K562 (cell line): ENCODE measurements around the gene SIRT4. TPM values are rescaled to one million over a fixed set of nuclear protein-coding genes. Genes with fewer than 3 reads are reported as not detected.

Experiments used
- CBFA2T3 ChIP-seq: fragments of 450-650 bp; IDR thresholded peaks from 2 replicates; pipeline ENCODE4 v1.6.1; 2017
- CCAR2 ChIP-seq: fragments of 200-400 bp; formaldehyde crosslinking; IDR thresholded peaks from 2 replicates; pipeline ENCODE4 v1.6.1; 2017; ENCODE audit warnings: mild to moderate bottlenecking, low read depth, low read length
- CGGBP1 ChIP-seq: fragments of 250-450 bp; sonication (Bioruptor Pico); IDR thresholded peaks from 2 replicates; pipeline ENCODE4 v1.9.0; 2021; ENCODE audit warnings: mild to moderate bottlenecking
- CHD1 ChIP-seq: fragments of 200-600 bp; sonication (generic); IDR thresholded peaks from one replicate; pipeline ENCODE4 v1.6.1; 2012; ENCODE audit warnings: mild to moderate bottlenecking, moderate library complexity, low read length, inconsistent platforms
- HDAC2 ChIP-seq: fragments of 450-650 bp; IDR thresholded peaks from 2 replicates; pipeline ENCODE4 v1.6.1; 2016; ENCODE audit warnings: mild to moderate bottlenecking
- HDAC3 ChIP-seq: fragments of 450-650 bp; IDR thresholded peaks from 2 replicates; pipeline ENCODE4 v1.6.1; 2018; ENCODE audit warnings: borderline replicate concordance, mild to moderate bottlenecking, moderate library complexity; ENCODE audit not compliant: partially characterized antibody
- PATZ1 ChIP-seq: fragments of 250-450 bp; sonication (Bioruptor Pico); IDR thresholded peaks from 2 replicates; pipeline ENCODE4 v1.5.0; 2020; ENCODE audit warnings: mild to moderate bottlenecking, borderline replicate concordance
- POLR3A ChIP-seq: IDR thresholded peaks from 2 replicates; pipeline ENCODE4 v1.6.1; 2011; ENCODE audit warnings: borderline replicate concordance, mild to moderate bottlenecking, moderate library complexity; ENCODE audit not compliant: insufficient read length, insufficient read depth; ENCODE audit errors: extremely low read depth
- PURB ChIP-seq: sonication (generic); formaldehyde crosslinking; IDR thresholded peaks from 2 replicates; pipeline ENCODE4 v1.9.0; 2021; ENCODE audit warnings: low read depth, mild to moderate bottlenecking, missing genetic modification reagents
- RAD21 ChIP-seq, 2 experiments: fragments of 250-450 bp in 1 of 2; fragments of 450-650 bp in 1 of 2; sonication (Bioruptor Pico) in 1 of 2; formaldehyde crosslinking in 1 of 2; IDR thresholded peaks in 1 of 2; conservative IDR thresholded peaks in 1 of 2; 2 replicates each; pipeline versions ENCODE4 v1.4.0 to v1.8.0; 2020 to 2022; ENCODE audit warnings: mild to moderate bottlenecking in 2 of 2, moderate library complexity in 1 of 2
- RCOR1 ChIP-seq, 2 experiments: IDR thresholded peaks; 2 replicates each; pipeline ENCODE4 v1.6.1; 2012; ENCODE audit warnings: low read depth in 2 of 2, low read length in 2 of 2, borderline replicate concordance in 1 of 2, improper control_type of control experiment in 1 of 2
- TAL1 ChIP-seq: fragments of 450-650 bp; IDR thresholded peaks from 2 replicates; pipeline ENCODE4 v1.6.1; 2016; ENCODE audit warnings: mild to moderate bottlenecking
- YBX1 ChIP-seq: fragments of 450-650 bp; IDR thresholded peaks from 2 replicates; pipeline ENCODE4 v1.7.1; 2016; ENCODE audit warnings: mild to moderate bottlenecking
- ZFP36 ChIP-seq: fragments of 150-350 bp; IDR thresholded peaks from 2 replicates; pipeline ENCODE4 v1.6.1; 2018; ENCODE audit warnings: low read length, low read depth; ENCODE audit not compliant: partially characterized antibody
- ZNF12 ChIP-seq: sonication (generic); formaldehyde crosslinking; IDR thresholded peaks from 2 replicates; pipeline ENCODE4 v1.4.0; 2020; ENCODE audit warnings: mild to moderate bottlenecking, missing genetic modification reagents
- ZNF134 ChIP-seq: fragments of 250-450 bp; sonication (Bioruptor Pico); conservative IDR thresholded peaks from 2 replicates; pipeline ENCODE4 v1.4.0; 2020
- ZNF217 ChIP-seq: sonication (generic); formaldehyde crosslinking; IDR thresholded peaks from 2 replicates; pipeline ENCODE4 v1.8.0; 2022; ENCODE audit warnings: mild to moderate bottlenecking, missing genetic modification reagents
- ZNF253 ChIP-seq: fragments of 250-450 bp; sonication (Bioruptor Pico); conservative IDR thresholded peaks from 2 replicates; pipeline ENCODE4 v1.6.1; 2021; ENCODE audit warnings: mild to moderate bottlenecking
- ZNF347 ChIP-seq: fragments of 450-650 bp; formaldehyde crosslinking; IDR thresholded peaks from 2 replicates; pipeline ENCODE4 v1.4.0; 2020; ENCODE audit warnings: low read depth, mild to moderate bottlenecking, moderate library complexity
- ZNF436 ChIP-seq: fragments of 250-450, 450-650 bp; sonication (Bioruptor Pico); formaldehyde crosslinking; IDR thresholded peaks from 2 replicates; pipeline ENCODE4 v1.7.0; 2020; ENCODE audit warnings: mild to moderate bottlenecking
- ZNF695 ChIP-seq: fragments of 450-650 bp; formaldehyde crosslinking; IDR thresholded peaks from 2 replicates; pipeline ENCODE4 v1.4.0; 2020; ENCODE audit warnings: mild to moderate bottlenecking, moderate library complexity
- polyA plus RNA-seq, 8 experiments: library from polyadenylated mRNA; depleted of rRNA in 4 of 8; stranded (reverse) in 5 of 8; unstranded in 3 of 8; fragments of >200 nt; fragmentation: Nextera tagmentation in 2 of 8; fragmentation: Illumina TruSeq in 1 of 8; extraction: Ambion mirVana in 2 of 8; extraction: Trizol in 1 of 8; gene quantifications; 2 replicates each; pipeline versions ENCODE4 v1.2.1 to v1.2.3, GENCODE V29; 2011 to 2014; ENCODE audit warnings: inconsistent platforms in 1 of 8, missing spikeins in 1 of 8
- total RNA-seq, 7 experiments: library from RNA; depleted of rRNA in 6 of 7; stranded (reverse); fragments of >200 nt in 6 of 7; fragmentation: Illumina TruSeq in 2 of 7; extraction: Trizol in 2 of 7; gene quantifications; 2 replicates each; pipeline versions ENCODE4 v1.2.1 to v1.2.3, GENCODE V29; 2011 to 2021; ENCODE audit warnings: low replicate concordance in 1 of 7
- TF ChIP-seq, protein P1 (sequence below): fragments of 250-450 bp; sonication (Bioruptor Pico); IDR thresholded peaks from 2 replicates; pipeline ENCODE4 v1.5.0; 2022; ENCODE audit warnings: mild to moderate bottlenecking
- TF ChIP-seq, protein P2 (sequence below), 2 experiments: fragments of 450-650 bp; conservative IDR thresholded peaks; 2 replicates each; pipeline ENCODE4 v1.6.1; 2017; ENCODE audit warnings: mild to moderate bottlenecking in 2 of 2, moderate library complexity in 2 of 2
- TF ChIP-seq, protein P3 (sequence below): fragments of 450-650 bp; formaldehyde crosslinking; IDR thresholded peaks from 2 replicates; pipeline ENCODE4 v1.4.0; 2022; ENCODE audit warnings: mild to moderate bottlenecking, moderate library complexity

Gene SIRT4
- total and polyA plus RNA-seq, 9 of the 15 experiments (the other 6 are each of a cell fraction or from before 2014, with no cell fraction given): 0.86 to 5.2 (median 2.4) TPM

- TF ChIP-seq PATZ1 (no peak), POLR3A (no peak), ZNF347 (CRISPR knock-in tag) (no peak), ZNF253 (CRISPR knock-in tag) (no peak), ZNF217 (CRISPR knock-in tag) (no peak), TAL1 (peak; percentile 46), ZFP36 (peak; percentile 47), ZNF436 (no peak), HDAC3 (no peak), YBX1 (no peak), CCAR2 (no peak), RAD21 (CRISPR knock-in tag; conservative IDR thresholded peaks at IDR 0.05 in 1 of 2, IDR thresholded peaks at IDR 0.05 in 1 of 2) (no peak), HDAC2 (no peak), CGGBP1 (CRISPR knock-in tag) (no peak), RCOR1 (IDR thresholded peaks at IDR 0.05; ENCODE audit: borderline replicate concordance in 1 of 2, low read depth in 2 of 2, low read length in 2 of 2) (0 out of 4 replicates have a peak, but pooled peaks of 1 of the 2 experiments have one; percentile 19), ZNF12 (CRISPR knock-in tag) (no peak), CBFA2T3 (peak; percentile 62), CHD1 (no peak), ZNF695 (CRISPR knock-in tag) (no peak), PURB (CRISPR knock-in tag) (no peak), ZNF134 (CRISPR knock-in tag) (no peak)
- TF ChIP-seq, protein P1, sequence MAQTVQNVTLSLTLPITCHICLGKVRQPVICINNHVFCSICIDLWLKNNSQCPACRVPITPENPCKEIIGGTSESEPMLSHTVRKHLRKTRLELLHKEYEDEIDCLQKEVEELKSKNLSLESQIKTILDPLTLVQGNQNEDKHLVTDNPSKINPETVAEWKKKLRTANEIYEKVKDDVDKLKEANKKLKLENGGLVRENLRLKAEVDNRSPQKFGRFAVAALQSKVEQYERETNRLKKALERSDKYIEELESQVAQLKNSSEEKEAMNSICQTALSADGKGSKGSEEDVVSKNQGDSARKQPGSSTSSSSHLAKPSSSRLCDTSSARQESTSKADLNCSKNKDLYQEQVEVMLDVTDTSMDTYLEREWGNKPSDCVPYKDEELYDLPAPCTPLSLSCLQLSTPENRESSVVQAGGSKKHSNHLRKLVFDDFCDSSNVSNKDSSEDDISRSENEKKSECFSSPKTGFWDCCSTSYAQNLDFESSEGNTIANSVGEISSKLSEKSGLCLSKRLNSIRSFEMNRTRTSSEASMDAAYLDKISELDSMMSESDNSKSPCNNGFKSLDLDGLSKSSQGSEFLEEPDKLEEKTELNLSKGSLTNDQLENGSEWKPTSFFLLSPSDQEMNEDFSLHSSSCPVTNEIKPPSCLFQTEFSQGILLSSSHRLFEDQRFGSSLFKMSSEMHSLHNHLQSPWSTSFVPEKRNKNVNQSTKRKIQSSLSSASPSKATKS: no peak
- TF ChIP-seq, protein P2, sequence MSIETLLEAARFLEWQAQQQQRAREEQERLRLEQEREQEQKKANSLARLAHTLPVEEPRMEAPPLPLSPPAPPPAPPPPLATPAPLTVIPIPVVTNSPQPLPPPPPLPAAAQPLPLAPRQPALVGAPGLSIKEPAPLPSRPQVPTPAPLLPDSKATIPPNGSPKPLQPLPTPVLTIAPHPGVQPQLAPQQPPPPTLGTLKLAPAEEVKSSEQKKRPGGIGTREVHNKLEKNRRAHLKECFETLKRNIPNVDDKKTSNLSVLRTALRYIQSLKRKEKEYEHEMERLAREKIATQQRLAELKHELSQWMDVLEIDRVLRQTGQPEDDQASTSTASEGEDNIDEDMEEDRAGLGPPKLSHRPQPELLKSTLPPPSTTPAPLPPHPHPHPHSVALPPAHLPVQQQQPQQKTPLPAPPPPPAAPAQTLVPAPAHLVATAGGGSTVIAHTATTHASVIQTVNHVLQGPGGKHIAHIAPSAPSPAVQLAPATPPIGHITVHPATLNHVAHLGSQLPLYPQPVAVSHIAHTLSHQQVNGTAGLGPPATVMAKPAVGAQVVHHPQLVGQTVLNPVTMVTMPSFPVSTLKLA (conservative IDR thresholded peaks at IDR 0.05): no peak
- TF ChIP-seq, protein P3, sequence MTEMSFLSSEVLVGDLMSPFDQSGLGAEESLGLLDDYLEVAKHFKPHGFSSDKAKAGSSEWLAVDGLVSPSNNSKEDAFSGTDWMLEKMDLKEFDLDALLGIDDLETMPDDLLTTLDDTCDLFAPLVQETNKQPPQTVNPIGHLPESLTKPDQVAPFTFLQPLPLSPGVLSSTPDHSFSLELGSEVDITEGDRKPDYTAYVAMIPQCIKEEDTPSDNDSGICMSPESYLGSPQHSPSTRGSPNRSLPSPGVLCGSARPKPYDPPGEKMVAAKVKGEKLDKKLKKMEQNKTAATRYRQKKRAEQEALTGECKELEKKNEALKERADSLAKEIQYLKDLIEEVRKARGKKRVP (CRISPR knock-in tag): no peak
Observed at GRCh38 chr12:120328228-120328627, 26.1 kb downstream of the SIRT4 start (continued).
